ENCODE measurements around the gene ARHGDIA. TPM values are rescaled to one million over a fixed set of nuclear protein-coding genes. Genes with fewer than 3 reads are reported as not detected.

ARHGDIA gene
- total and polyA plus RNA-seq, 12 donors, result 89.9 to 263 (median 110) TPM

GRCh38 chr17:81821147-81821546 lies 50.0 kb downstream of the ARHGDIA start:
- Histone ChIP-seq H3K4me1 (peaks cover 7 to 29% (median 23%) of the 10 kb centered on the region in 9 donors), H3K27ac (peak overlapping the region in 9 of 10 donors; percentile 86 to 93 (median 88)), H3K4me3 (no peak overlapping the region), H3K9me3 (no peaks in the 10 kb centered on the region), H3K36me3 (peaks cover 0 to 31% (median 6%) of the 10 kb centered on the region in 9 donors), H3K27me3 (no peaks in the 10 kb centered on the region)
- DNase-seq (no peak), ATAC-seq (peak in 3 of 8 donors; percentile 1 to 3 (median 2))
- TF ChIP-seq, protein P1, sequence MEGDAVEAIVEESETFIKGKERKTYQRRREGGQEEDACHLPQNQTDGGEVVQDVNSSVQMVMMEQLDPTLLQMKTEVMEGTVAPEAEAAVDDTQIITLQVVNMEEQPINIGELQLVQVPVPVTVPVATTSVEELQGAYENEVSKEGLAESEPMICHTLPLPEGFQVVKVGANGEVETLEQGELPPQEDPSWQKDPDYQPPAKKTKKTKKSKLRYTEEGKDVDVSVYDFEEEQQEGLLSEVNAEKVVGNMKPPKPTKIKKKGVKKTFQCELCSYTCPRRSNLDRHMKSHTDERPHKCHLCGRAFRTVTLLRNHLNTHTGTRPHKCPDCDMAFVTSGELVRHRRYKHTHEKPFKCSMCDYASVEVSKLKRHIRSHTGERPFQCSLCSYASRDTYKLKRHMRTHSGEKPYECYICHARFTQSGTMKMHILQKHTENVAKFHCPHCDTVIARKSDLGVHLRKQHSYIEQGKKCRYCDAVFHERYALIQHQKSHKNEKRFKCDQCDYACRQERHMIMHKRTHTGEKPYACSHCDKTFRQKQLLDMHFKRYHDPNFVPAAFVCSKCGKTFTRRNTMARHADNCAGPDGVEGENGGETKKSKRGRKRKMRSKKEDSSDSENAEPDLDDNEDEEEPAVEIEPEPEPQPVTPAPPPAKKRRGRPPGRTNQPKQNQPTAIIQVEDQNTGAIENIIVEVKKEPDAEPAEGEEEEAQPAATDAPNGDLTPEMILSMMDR (IDR thresholded peaks at IDR 0.05), result no peak
- WGBS, 2 donors, result 83 to 86% methylated on average over 8 of the region's 8 CpGs
- intact Hi-C loops (cut with DNase I), result loop anchor here in 1 of 10 donors (5.0 kb wide), 1 partner anchor 41 kb away; the partner anchor contains the start of gene P4HB

DNA sequence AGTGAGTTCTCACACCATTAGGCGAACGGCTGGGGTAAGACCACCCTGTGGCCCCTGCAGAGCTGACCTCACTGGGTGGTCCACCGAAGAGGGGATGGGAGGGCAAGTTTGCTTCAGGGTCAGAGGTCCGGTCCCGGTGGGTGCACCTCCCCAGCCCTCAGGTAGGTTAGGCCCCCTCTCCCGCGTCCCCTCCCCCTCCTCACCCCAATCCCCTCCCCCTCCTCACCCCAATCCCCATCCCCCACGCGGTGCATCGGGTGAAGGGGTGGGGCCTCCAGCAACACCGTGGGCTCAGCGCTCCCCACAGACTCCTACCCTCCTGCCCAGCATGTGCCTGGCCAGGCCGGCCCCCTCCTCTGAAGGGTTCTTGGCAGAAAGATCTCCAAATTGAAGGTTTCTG lies 51.4 kb downstream of the ARHGDIA start:
- TF ChIP-seq, protein P1 (IDR thresholded peaks at IDR 0.05), result no peak
- Histone ChIP-seq H3K27ac (no peak overlapping the region), H3K27me3 (peaks cover 0 to 6% (median 0%) of the 10 kb centered on the region in 7 donors), H3K4me1 (peaks cover 7 to 22% (median 19%) of the 10 kb centered on the region in 9 donors), H3K4me3 (no peak overlapping the region), H3K9me3 (no peaks in the 10 kb centered on the region), H3K36me3 (peaks cover 0 to 26% (median 6%) of the 10 kb centered on the region in 9 donors)
- 27 to 32% methylated on average over 10 to 13 of the region's 13 CpGs for WGBS, 2 donors
- DNase-seq (no peak), ATAC-seq (no peak)
- intact Hi-C loops (cut with DNase I), result loop anchor here in 1 of 10 donors (5.0 kb wide), 1 partner anchor 43 kb away; the partner anchor contains the start of gene P4HB

- Histone ChIP-seq H3K4me1 (peaks cover 7 to 18% (median 17%) of the 10 kb centered on the region in 9 donors), H3K27me3 (peaks cover 0 to 9% (median 0%) of the 10 kb centered on the region in 7 donors), H3K4me3 (no peak overlapping the region), H3K9me3 (no peaks in the 10 kb centered on the region), H3K27ac (no peak overlapping the region), H3K36me3 (peaks cover 0 to 6% (median 1%) of the 10 kb centered on the region in 9 donors)
- DNase-seq (no peak), ATAC-seq (no peak)
- TF ChIP-seq, protein P1 (IDR thresholded peaks at IDR 0.05), result no peak
- intact Hi-C loops (cut with DNase I), result no loop called here
- 42 to 46% methylated on average over 7 of the region's 7 CpGs for WGBS, 2 donors
These were observed 53.4 kb downstream of the ARHGDIA start for GRCh38 chr17:81817758-81818147.

Other genes starting within 250 kb of the ARHGDIA start
Only the 30 nearest of the 31 such genes appear.
- under 1 TPM; 0.12 to 0.57 (median 0.27) TPM for gene TSPAN10, start 234.1 kb downstream of the ARHGDIA start, total RNA-seq
- under 1 TPM; 0.22 to 0.26 TPM for gene TSPAN10, start 234.1 kb downstream of the ARHGDIA start, polyA plus RNA-seq
- 1 to 10 TPM in 1 of 10 donors, under 1 TPM in 1, not detected in 8; 0.38 to 1.3 TPM for gene PDE6G, start 214.8 kb downstream of the ARHGDIA start, total RNA-seq
- gene PDE6G, start 214.8 kb downstream of the ARHGDIA start, polyA plus RNA-seq, result 1 to 10 TPM in 1 of 2 donors, not detected in 1; 1.3 TPM
- gene OXLD1, start 204.7 kb downstream of the ARHGDIA start, total RNA-seq, result 10 to 100 TPM; 12.6 to 21.6 (median 17.9) TPM
- gene OXLD1, start 204.7 kb downstream of the ARHGDIA start, polyA plus RNA-seq, result 10 to 100 TPM; 36.0 to 51.8 TPM
- 1 to 10 TPM; 3.4 to 9.7 (median 5.4) TPM for gene CCDC137, start 204.6 kb downstream of the ARHGDIA start, total RNA-seq
- 10 to 100 TPM; 11.3 to 14.4 TPM for gene CCDC137, start 204.6 kb downstream of the ARHGDIA start, polyA plus RNA-seq
- 10 to 100 TPM; 11.1 to 19.1 (median 15.7) TPM for gene ARL16, start 187.5 kb downstream of the ARHGDIA start, total RNA-seq
- gene ARL16, start 187.5 kb downstream of the ARHGDIA start, polyA plus RNA-seq, result 10 to 100 TPM; 29.1 to 41.2 TPM
- 10 to 100 TPM; 33.1 to 53.7 (median 37.8) TPM for gene HGS, start 187.3 kb downstream of the ARHGDIA start, total RNA-seq
- 100 to 1,000 TPM in 1 of 2 donors, 10 to 100 TPM in 1; 83.0 to 102 TPM for gene HGS, start 187.3 kb downstream of the ARHGDIA start, polyA plus RNA-seq
- 100 to 1,000 TPM; 105 to 216 (median 134) TPM for gene MRPL12, start 168.0 kb downstream of the ARHGDIA start, total RNA-seq
- 100 to 1,000 TPM; 409 to 533 TPM for gene MRPL12, start 168.0 kb downstream of the ARHGDIA start, polyA plus RNA-seq
- 10 to 100 TPM in 2 of 10 donors, 1 to 10 TPM in 8; 6.7 to 10.5 (median 9.1) TPM for gene SLC25A10, start 159.1 kb downstream of the ARHGDIA start, total RNA-seq
- gene SLC25A10, start 159.1 kb downstream of the ARHGDIA start, polyA plus RNA-seq, result 10 to 100 TPM; 11.7 to 14.6 TPM
- gene GCGR, start 67.2 kb downstream of the ARHGDIA start, total RNA-seq, result not detected
- under 1 TPM in 1 of 2 donors, not detected in 1; 0.03 TPM for gene GCGR, start 67.2 kb downstream of the ARHGDIA start, polyA plus RNA-seq
- gene MCRIP1, start 38.0 kb downstream of the ARHGDIA start, total RNA-seq, result 100 to 1,000 TPM in 2 of 10 donors, 10 to 100 TPM in 8; 75.1 to 105 (median 88.8) TPM
- 100 to 1,000 TPM; 199 to 239 TPM for gene MCRIP1, start 38.0 kb downstream of the ARHGDIA start, polyA plus RNA-seq
- gene PPP1R27, start 36.3 kb downstream of the ARHGDIA start, total RNA-seq, result under 1 TPM in 1 of 10 donors, not detected in 9; 0.31 TPM
- under 1 TPM in 1 of 2 donors, not detected in 1; 0.14 TPM for gene PPP1R27, start 36.3 kb downstream of the ARHGDIA start, polyA plus RNA-seq
- gene P4HB, start 10.8 kb downstream of the ARHGDIA start, total RNA-seq, result 100 to 1,000 TPM; 244 to 801 (median 332) TPM
- gene P4HB, start 10.8 kb downstream of the ARHGDIA start, polyA plus RNA-seq, result 100 to 1,000 TPM; 284 to 536 TPM
- gene ALYREF, start 20.2 kb upstream of the ARHGDIA start, total RNA-seq, result 10 to 100 TPM; 28.1 to 47.2 (median 32.2) TPM
- 10 to 100 TPM in 1 of 2 donors, 1 to 10 TPM in 1; 3.6 to 45.4 TPM for gene ALYREF, start 20.2 kb upstream of the ARHGDIA start, polyA plus RNA-seq
- 100 to 1,000 TPM; 124 to 189 (median 142) TPM for gene ANAPC11, start 20.4 kb upstream of the ARHGDIA start, total RNA-seq
- gene ANAPC11, start 20.4 kb upstream of the ARHGDIA start, polyA plus RNA-seq, result 100 to 1,000 TPM; 205 to 405 TPM
- under 1 TPM; 0.13 to 0.83 (median 0.32) TPM for gene NPB, start 30.9 kb upstream of the ARHGDIA start, total RNA-seq
- under 1 TPM; 0.49 to 0.73 TPM for gene NPB, start 30.9 kb upstream of the ARHGDIA start, polyA plus RNA-seq
- gene PCYT2, start 40.1 kb upstream of the ARHGDIA start, total RNA-seq, result 10 to 100 TPM; 29.5 to 54.7 (median 43.2) TPM
- 10 to 100 TPM; 54.4 to 64.1 TPM for gene PCYT2, start 40.1 kb upstream of the ARHGDIA start, polyA plus RNA-seq
- gene SIRT7, start 46.8 kb upstream of the ARHGDIA start, total RNA-seq, result 1 to 10 TPM; 4.4 to 9.3 (median 5.9) TPM
- gene SIRT7, start 46.8 kb upstream of the ARHGDIA start, polyA plus RNA-seq, result 10 to 100 TPM; 14.5 to 15.7 TPM
- 10 to 100 TPM; 10.8 to 30.9 (median 16.3) TPM for gene MAFG, start 56.4 kb upstream of the ARHGDIA start, total RNA-seq
- gene MAFG, start 56.4 kb upstream of the ARHGDIA start, polyA plus RNA-seq, result 10 to 100 TPM; 10.5 to 10.6 TPM
- gene PYCR1, start 66.0 kb upstream of the ARHGDIA start, total RNA-seq, result 1 to 10 TPM; 2.8 to 7.4 (median 3.8) TPM
- 10 to 100 TPM in 1 of 2 donors, 1 to 10 TPM in 1; 1.2 to 29.6 TPM for gene PYCR1, start 66.0 kb upstream of the ARHGDIA start, polyA plus RNA-seq
- 1 to 10 TPM in 9 of 10 donors, under 1 TPM in 1; 0.92 to 8.6 (median 5.0) TPM for gene MYADML2, start 75.9 kb upstream of the ARHGDIA start, total RNA-seq
- 1 to 10 TPM in 1 of 2 donors, under 1 TPM in 1; 0.26 to 4.3 TPM for gene MYADML2, start 75.9 kb upstream of the ARHGDIA start, polyA plus RNA-seq
- 1 to 10 TPM in 1 of 10 donors, under 1 TPM in 4, not detected in 5; 0.27 to 1.5 (median 0.65) TPM for gene NOTUM, start 89.8 kb upstream of the ARHGDIA start, total RNA-seq
- under 1 TPM; 0.22 to 0.74 TPM for gene NOTUM, start 89.8 kb upstream of the ARHGDIA start, polyA plus RNA-seq
- 10 to 100 TPM; 19.9 to 38.2 (median 22.6) TPM for gene ASPSCR1, start 106.3 kb upstream of the ARHGDIA start, total RNA-seq
- 100 to 1,000 TPM in 1 of 2 donors, 10 to 100 TPM in 1; 40.5 to 115 TPM for gene ASPSCR1, start 106.3 kb upstream of the ARHGDIA start, polyA plus RNA-seq
- gene CENPX, start 151.5 kb upstream of the ARHGDIA start, total RNA-seq, result 10 to 100 TPM; 15.8 to 37.4 (median 20.6) TPM
- gene CENPX, start 151.5 kb upstream of the ARHGDIA start, polyA plus RNA-seq, result 100 to 1,000 TPM in 1 of 2 donors, 10 to 100 TPM in 1; 48.6 to 132 TPM
- 10 to 100 TPM in 1 of 10 donors, 1 to 10 TPM in 9; 2.2 to 10.4 (median 3.1) TPM for gene LRRC45, start 152.0 kb upstream of the ARHGDIA start, total RNA-seq
- 1 to 10 TPM; 6.7 to 7.7 TPM for gene LRRC45, start 152.0 kb upstream of the ARHGDIA start, polyA plus RNA-seq
- 1 to 10 TPM in 6 of 10 donors, under 1 TPM in 4; 0.82 to 1.6 (median 1.1) TPM for gene RAC3, start 160.3 kb upstream of the ARHGDIA start, total RNA-seq
- 1 to 10 TPM; 1.5 to 3.3 TPM for gene RAC3, start 160.3 kb upstream of the ARHGDIA start, polyA plus RNA-seq
- gene DCXR, start 166.4 kb upstream of the ARHGDIA start, total RNA-seq, result 100 to 1,000 TPM; 155 to 258 (median 187) TPM
- gene DCXR, start 166.4 kb upstream of the ARHGDIA start, polyA plus RNA-seq, result 100 to 1,000 TPM; 283 to 387 TPM
- 10 to 100 TPM; 13.9 to 24.9 (median 18.9) TPM for gene RFNG, start 180.5 kb upstream of the ARHGDIA start, total RNA-seq
- gene RFNG, start 180.5 kb upstream of the ARHGDIA start, polyA plus RNA-seq, result 10 to 100 TPM; 29.3 to 30.1 TPM
- gene GPS1, start 180.6 kb upstream of the ARHGDIA start, total RNA-seq, result 10 to 100 TPM; 68.9 to 96.6 (median 80.6) TPM
- 100 to 1,000 TPM; 102 to 183 TPM for gene GPS1, start 180.6 kb upstream of the ARHGDIA start, polyA plus RNA-seq
- 10 to 100 TPM; 34.1 to 96.4 (median 43.1) TPM for gene DUS1L, start 194.5 kb upstream of the ARHGDIA start, total RNA-seq
- 100 to 1,000 TPM in 1 of 2 donors, 10 to 100 TPM in 1; 85.2 to 191 TPM for gene DUS1L, start 194.5 kb upstream of the ARHGDIA start, polyA plus RNA-seq
- 10 to 100 TPM in 8 of 10 donors, 1 to 10 TPM in 2; 9.0 to 62.4 (median 17.9) TPM for gene FASN, start 226.9 kb upstream of the ARHGDIA start, total RNA-seq
- gene FASN, start 226.9 kb upstream of the ARHGDIA start, polyA plus RNA-seq, result 10 to 100 TPM; 34.4 to 58.4 TPM

All from heart right ventricle (tissue), 16 donors.